ENCODE data around the gene C2CD3. TPM values are rescaled to one million over a fixed set of nuclear protein-coding genes. Genes with fewer than 3 reads are reported as not detected.
"Not testable (repeated sequence)": the region's sequence is repeated elsewhere in the genome, so short reads cannot be mapped to it uniquely, and the experiment has no call there.

C2CD3 gene
- total RNA-seq, 1 donor from 2014 or later: 13.2 TPM

GRCh38 chr11:74162681-74163467 is 7.9 kb downstream of the C2CD3 start:
- intact Hi-C loops (cut with DNase I): no loop called here

GRCh38 chr11:74159642-74160041 is 11.2 kb downstream of the C2CD3 start:
- intact Hi-C loops (cut with DNase I): no loop called here
- no peak for DNase-seq (ENCODE audit: low spot score)

More at GRCh38 chr11:74162681-74163467, 7.9 kb downstream of the C2CD3 start:
- no peak for DNase-seq (ENCODE audit: low spot score)

GRCh38 chr11:74157169-74157568 is 13.6 kb downstream of the C2CD3 start:
- no peak for DNase-seq (ENCODE audit: low spot score)
- intact Hi-C loops (cut with DNase I): no loop called here

GRCh38 chr11:74154620-74155281 is 16.1 kb downstream of the C2CD3 start:
- DNase-seq (ENCODE audit: low spot score): no peak
- intact Hi-C loops (cut with DNase I): no loop called here

- intact Hi-C loops (cut with DNase I): no loop called here
- no peak for DNase-seq (ENCODE audit: low spot score)
Observed at GRCh38 chr11:74153224-74153623, 17.6 kb downstream of the C2CD3 start.

DNA sequence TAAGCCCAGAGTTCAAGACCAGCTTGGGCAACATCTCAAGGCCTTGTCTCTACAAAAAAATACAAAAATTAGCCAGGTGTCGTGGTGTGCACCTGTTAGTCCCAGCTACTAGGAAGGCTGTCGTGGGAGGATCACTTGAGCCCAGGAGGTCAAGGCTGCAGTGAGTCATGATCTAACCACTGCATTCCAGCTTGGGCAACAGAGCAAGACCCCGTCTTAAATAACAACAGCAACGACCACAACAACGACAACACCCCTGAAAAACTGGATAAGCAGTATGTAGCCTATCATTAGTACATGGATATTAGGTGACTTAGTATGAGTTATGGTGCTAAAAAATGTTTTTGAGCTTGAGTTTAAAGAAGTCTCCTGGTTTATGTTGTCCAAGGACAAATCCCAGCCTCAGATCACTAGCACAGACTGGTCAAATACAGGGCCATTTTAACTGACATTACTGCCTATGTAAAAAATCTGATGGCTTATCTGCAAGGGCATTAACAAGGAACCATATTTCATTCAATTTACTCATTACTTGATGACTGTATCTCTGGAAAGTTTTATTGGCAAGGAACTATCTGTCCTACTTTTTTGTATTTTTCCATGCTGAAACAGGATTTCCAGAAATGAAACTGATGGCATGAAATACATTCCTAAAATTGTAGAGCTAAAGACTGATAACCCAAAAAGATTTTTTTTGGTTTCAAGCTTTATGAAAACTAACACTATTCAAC is 23.4 kb downstream of the C2CD3 start:
- intact Hi-C loops (cut with DNase I): no loop called here

GRCh38 chr11:74144592-74144991 is 26.2 kb downstream of the C2CD3 start:
- intact Hi-C loops (cut with DNase I): no loop called here
- no peak for DNase-seq (ENCODE audit: low spot score)

More for the DNA sequence above, 23.4 kb downstream of the C2CD3 start:
- no peak for DNase-seq (ENCODE audit: low spot score)

- intact Hi-C loops (cut with DNase I): no loop called here
- no peak for DNase-seq (ENCODE audit: low spot score)
Observed at GRCh38 chr11:74142624-74143023, 28.2 kb downstream of the C2CD3 start.

- intact Hi-C loops (cut with DNase I): no loop called here
- DNase-seq (ENCODE audit: low spot score): no peak
Observed at GRCh38 chr11:74141908-74142307, 28.9 kb downstream of the C2CD3 start.

DNA sequence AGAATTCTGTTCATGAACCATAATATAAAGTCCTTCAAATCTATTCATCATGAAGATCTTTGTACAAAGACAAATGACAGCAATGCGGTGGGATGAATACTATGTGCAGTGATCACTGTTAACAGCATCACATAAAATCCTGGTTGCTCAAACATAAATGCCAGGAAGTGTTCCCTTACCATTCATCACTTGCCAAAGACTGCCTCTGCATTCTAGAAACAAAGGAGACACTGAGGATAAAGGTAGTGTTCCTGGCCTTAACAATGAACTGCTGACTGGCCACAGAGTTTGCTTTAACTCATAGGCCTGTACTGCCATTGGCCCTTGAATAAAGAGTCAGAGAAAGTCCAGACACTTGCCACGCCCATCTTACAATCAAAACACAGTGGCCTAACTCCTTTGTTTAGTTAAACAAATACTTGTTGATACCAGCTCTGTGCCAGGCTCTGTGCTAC is 29.5 kb downstream of the C2CD3 start:
- DNase-seq (ENCODE audit: low spot score): no peak
- intact Hi-C loops (cut with DNase I): no loop called here

DNA sequence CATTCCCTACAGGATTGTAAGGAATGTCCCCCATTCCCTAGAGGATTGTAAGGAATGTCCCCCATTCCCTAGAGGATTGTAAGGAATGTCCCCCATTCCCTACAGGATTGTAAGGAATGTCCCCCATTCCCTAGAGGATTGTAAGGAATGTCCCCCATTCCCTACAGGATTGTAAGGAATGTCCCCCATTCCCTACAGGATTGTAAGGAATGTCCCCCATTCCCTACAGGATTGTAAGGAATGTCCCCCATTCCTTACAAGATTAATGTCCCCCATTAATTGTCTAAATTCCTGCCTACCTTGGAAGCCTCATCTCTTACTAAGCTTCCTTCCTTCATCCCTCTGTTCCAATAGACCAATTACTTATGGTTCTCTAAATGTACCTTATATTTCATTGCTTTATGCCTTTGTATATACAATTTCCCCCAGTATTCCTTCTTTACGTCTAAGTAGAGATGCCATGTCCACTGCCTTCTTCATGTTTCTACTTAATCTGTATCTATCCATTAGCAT is 30.8 kb downstream of the C2CD3 start:
- DNase-seq (ENCODE audit: low spot score); intact Hi-C loops (cut with DNase I): not testable (repeated sequence)

DNA sequence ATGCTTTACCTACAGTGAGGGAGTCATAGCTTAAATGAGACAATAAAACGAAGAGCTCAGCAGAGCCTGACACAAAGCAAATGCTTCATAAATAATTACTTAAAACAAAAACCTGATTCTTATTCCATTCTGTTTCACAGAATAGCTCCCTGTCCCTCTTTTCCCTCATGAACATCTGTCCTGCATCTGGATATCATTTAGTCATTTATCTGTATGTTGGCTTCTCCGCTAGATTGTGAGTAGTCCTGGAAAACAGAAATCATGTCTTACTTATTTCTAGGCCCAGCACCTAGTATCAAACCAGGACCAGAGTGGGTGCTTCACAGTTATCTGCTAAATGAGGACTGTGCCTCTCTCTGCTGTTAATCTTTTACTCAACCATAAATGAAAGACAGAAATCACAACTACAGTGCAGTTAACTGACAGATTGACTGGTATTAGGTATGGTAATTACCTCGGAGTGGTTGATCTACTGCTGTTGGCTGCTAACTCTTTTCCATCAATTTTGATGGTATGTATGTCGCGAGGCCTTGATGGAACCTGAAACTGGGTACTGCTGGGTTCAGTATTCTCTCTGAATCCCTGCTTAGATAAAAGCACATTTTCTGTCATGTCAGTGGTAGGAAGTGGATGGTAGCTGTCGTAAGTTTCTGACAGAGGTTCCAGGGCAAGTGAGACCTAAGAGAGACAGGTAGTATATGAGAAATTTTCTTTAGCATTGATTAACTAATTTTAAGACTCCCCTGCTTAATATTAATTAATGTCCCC is 31.5 kb downstream of the C2CD3 start:
- intact Hi-C loops (cut with DNase I): no loop called here

DNA sequence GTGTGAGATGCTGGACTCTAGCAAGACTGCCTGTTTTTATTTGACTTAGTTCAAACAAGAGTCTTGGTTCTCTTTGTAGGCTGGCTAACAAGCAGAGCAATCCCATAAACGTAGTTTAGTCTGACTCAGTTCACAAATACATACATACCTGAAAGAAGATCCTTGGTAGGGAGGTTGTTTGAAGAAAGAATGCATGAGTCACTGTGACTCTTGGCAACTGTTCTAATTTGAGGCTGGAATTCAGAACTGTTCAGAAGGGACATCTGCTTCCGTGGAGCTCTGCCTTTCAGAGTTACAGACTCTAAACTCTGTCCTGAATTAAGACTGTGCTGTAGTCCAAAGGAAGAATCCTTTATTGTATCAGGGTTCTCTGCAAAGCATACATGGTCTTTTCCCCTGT is 32.2 kb downstream of the C2CD3 start:
- no peak for DNase-seq (ENCODE audit: low spot score)
- intact Hi-C loops (cut with DNase I): no loop called here

More for the DNA sequence above, 31.5 kb downstream of the C2CD3 start:
- DNase-seq (ENCODE audit: low spot score): no peak

GRCh38 chr11:74138021-74138420 is 32.8 kb downstream of the C2CD3 start:
- DNase-seq (ENCODE audit: low spot score): no peak
- intact Hi-C loops (cut with DNase I): no loop called here

DNA sequence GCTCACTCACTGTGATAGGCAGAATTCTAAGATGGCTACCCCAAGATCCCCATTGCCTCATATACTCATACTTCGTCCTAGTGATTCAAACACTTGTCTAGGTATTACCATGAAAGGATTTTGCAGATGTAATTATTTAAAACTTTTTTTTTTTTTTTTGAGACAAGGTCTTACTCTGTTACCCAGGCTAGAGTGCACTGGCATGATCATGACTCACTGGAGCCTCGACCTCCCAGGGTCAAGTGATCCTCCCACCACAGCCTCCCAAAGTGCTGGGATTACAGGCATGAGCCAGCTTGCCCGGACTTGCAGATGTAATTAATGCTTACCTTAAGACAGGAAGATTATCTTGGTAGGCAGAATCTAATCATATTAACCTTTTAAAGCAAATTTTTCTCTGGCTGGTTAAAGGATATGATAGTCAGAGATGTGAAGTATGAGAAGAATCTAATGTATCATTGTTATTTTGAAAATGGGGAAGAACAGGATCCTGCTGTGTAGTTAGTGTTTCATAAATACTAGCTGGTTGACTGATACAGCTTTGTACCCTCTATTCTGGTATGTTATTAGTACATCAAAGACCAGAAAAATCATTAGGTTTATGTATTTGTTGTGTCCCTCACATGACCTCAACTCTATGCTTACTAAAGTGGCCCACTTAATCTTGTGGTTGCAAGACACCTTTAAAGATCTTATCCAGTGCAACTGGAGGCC is 35.5 kb downstream of the C2CD3 start:
- intact Hi-C loops (cut with DNase I): no loop called here
- no peak for DNase-seq (ENCODE audit: low spot score)

GRCh38 chr11:74134661-74135060 is 36.1 kb downstream of the C2CD3 start:
- intact Hi-C loops (cut with DNase I): no loop called here
- no peak for DNase-seq (ENCODE audit: low spot score)

GRCh38 chr11:74133436-74133835 is 37.4 kb downstream of the C2CD3 start:
- intact Hi-C loops (cut with DNase I): no loop called here
- no peak for DNase-seq (ENCODE audit: low spot score)

GRCh38 chr11:74132833-74133232 is 38.0 kb downstream of the C2CD3 start:
- no peak for DNase-seq (ENCODE audit: low spot score)
- intact Hi-C loops (cut with DNase I): no loop called here

GRCh38 chr11:74129121-74129520 is 41.7 kb downstream of the C2CD3 start:
- intact Hi-C loops (cut with DNase I); DNase-seq (ENCODE audit: low spot score): not testable (repeated sequence)
